Osteoblast (primary cell): ENCODE measurements around the gene LNPEP. TPM values are rescaled to one million over a fixed set of nuclear protein-coding genes. Genes with fewer than 3 reads are reported as not detected.
A peak's percentile ranks its signal among the peaks of the same experiment; 100 is the strongest.

ENCODE experiments used
- DNase-seq: peaks from one replicate; pipeline ENCODE4 v3.0.0; 2011; ENCODE audit warnings: low spot score, mixed read lengths; ENCODE audit not compliant: insufficient read length; ENCODE audit errors: missing footprints
- H2AFZ ChIP-seq: 2 replicates; pipeline ENCODE4 v1.6.0; 2011; ENCODE audit warnings: mild to moderate bottlenecking, low read length
- H3K27ac ChIP-seq: 2 replicates; pipeline ENCODE4 v1.5.1; 2011; ENCODE audit warnings: mild to moderate bottlenecking, low read depth, low read length, moderate library complexity
- H3K27me3 ChIP-seq: 2 replicates; pipeline ENCODE4 v1.6.0; 2012; ENCODE audit warnings: mild to moderate bottlenecking, control low read depth, inconsistent platforms, low read length, moderate library complexity; ENCODE audit not compliant: insufficient read depth
- H3K36me3 ChIP-seq: 2 replicates; pipeline ENCODE4 v1.5.1; 2011; ENCODE audit warnings: mild to moderate bottlenecking, low read length, control low read depth, moderate library complexity; ENCODE audit not compliant: insufficient read depth
- H3K4me1 ChIP-seq: 2 replicates; pipeline ENCODE4 v1.5.1; 2011; ENCODE audit warnings: mild to moderate bottlenecking, low read length, control low read depth, moderate library complexity; ENCODE audit not compliant: insufficient read depth
- H3K4me2 ChIP-seq: 2 replicates; pipeline ENCODE4 v1.6.0; 2011; ENCODE audit warnings: mild to moderate bottlenecking, low read length; ENCODE audit not compliant: insufficient read depth
- H3K4me3 ChIP-seq: fragments of 200-600 bp; sonication (generic); 3 replicates; pipeline ENCODE4 v1.5.1; 2012; ENCODE audit warnings: mild to moderate bottlenecking, low read length, inconsistent platforms; ENCODE audit not compliant: insufficient read depth
- H3K79me2 ChIP-seq: 2 replicates; pipeline ENCODE4 v1.6.0; 2012; ENCODE audit warnings: mild to moderate bottlenecking, low read length, control low read depth, inconsistent platforms; ENCODE audit not compliant: insufficient read depth
- H3K9me3 ChIP-seq: 2 replicates; pipeline ENCODE4 v1.5.1; 2011; ENCODE audit warnings: low read depth, low read length, control low read depth
- H4K20me1 ChIP-seq: 2 replicates; pipeline ENCODE4 v1.6.0; 2012; ENCODE audit warnings: mild to moderate bottlenecking, low read length, control low read depth; ENCODE audit not compliant: insufficient read depth
- total RNA-seq: library from RNA; depleted of rRNA; stranded (reverse); fragments of >200 nt; gene quantifications from 2 replicates; pipeline ENCODE4 v1.2.3, GENCODE V29; 2012
- TF ChIP-seq, protein P1 (sequence below): IDR thresholded peaks from 2 replicates; pipeline ENCODE4 v1.5.1; 2011; ENCODE audit warnings: mild to moderate bottlenecking, low read depth, low read length, moderate library complexity; ENCODE audit errors: extremely low read depth

LNPEP gene
- total RNA-seq: 44.9 and 53.6 TPM in 2 replicates

DNA sequence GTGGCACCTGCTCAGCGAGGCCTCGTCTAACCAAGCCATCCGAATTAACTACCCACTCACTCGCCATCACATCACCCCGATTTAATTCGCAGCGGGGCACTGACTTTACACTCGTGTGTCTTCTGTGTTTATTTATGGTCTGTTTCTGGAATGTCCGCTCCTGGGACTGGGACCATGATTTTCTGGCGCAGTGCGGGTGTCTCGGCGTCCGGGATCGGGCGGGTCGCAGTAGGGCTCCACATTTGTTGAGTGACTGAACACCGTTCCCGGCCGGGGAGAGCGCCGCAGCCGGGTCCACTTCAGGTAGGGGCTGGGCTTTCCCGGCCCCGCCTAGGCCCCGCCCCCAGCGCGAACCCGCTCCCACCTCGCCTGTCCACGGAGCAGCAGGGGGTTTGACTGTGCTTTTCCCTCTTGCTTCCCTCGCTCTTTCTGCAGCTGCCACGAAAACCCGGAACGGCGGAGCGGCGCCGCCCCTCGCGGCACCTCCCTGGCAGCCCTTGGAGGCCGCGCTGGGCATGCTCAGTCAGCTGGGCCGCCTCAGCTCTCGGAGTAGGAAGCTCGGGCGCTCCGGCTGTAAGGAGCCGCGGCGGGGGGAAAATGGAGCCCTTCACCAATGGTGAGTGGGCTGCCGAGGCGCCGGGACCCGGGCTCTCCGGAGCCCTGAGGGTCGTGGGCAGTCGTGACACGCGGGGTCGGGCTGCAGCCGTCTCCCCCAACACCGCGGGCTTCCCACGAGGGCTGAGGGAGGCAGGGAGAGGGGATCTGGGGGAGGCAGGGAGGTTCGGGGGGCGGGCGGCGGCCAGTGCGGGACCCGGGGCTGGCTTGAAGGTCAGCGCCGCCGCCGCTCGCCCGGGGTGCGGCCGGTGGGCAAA, at the start of gene LNPEP:
LNPEP (plus strand) TSS at position 522 of the 872 bp plus-strand sequence; CDS start at position 598, 76 bp downstream.
- TF ChIP-seq, protein P1, sequence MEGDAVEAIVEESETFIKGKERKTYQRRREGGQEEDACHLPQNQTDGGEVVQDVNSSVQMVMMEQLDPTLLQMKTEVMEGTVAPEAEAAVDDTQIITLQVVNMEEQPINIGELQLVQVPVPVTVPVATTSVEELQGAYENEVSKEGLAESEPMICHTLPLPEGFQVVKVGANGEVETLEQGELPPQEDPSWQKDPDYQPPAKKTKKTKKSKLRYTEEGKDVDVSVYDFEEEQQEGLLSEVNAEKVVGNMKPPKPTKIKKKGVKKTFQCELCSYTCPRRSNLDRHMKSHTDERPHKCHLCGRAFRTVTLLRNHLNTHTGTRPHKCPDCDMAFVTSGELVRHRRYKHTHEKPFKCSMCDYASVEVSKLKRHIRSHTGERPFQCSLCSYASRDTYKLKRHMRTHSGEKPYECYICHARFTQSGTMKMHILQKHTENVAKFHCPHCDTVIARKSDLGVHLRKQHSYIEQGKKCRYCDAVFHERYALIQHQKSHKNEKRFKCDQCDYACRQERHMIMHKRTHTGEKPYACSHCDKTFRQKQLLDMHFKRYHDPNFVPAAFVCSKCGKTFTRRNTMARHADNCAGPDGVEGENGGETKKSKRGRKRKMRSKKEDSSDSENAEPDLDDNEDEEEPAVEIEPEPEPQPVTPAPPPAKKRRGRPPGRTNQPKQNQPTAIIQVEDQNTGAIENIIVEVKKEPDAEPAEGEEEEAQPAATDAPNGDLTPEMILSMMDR: no peak
- Histone ChIP-seq H4K20me1 (peaks cover 27% of the 10 kb centered on the region), H3K4me2 (peak within 1 kb of the TSS; percentile 100), H3K27ac (peak within 1 kb of the TSS; percentile 72), H3K4me3 (peak within 1 kb of the TSS; percentile 91), H3K36me3 (no peaks in the 10 kb centered on the region), H3K4me1 (peaks cover 42% of the 10 kb centered on the region), H2AFZ (peak within 1 kb of the TSS; percentile 98), H3K9me3 (no peaks in the 10 kb centered on the region), H3K79me2 (peaks cover 50% of the 10 kb centered on the region), H3K27me3 (no peaks in the 10 kb centered on the region)
- DNase-seq: peak; percentile 95

GRCh38 chr5:96893342-96893741, 42.5 kb upstream of the LNPEP start:
- Histone ChIP-seq H3K36me3 (no peaks in the 10 kb centered on the region), H3K79me2 (no peaks in the 10 kb centered on the region), H3K4me2 (peak overlapping the region; percentile 15), H4K20me1 (no peaks in the 10 kb centered on the region), H3K4me3 (no peak overlapping the region), H3K4me1 (peaks cover 8% of the 10 kb centered on the region), H2AFZ (peak overlapping the region; percentile 6), H3K27ac (no peak overlapping the region), H3K27me3 (no peaks in the 10 kb centered on the region), H3K9me3 (no peaks in the 10 kb centered on the region)
- peak; percentile 60 for DNase-seq
- TF ChIP-seq, protein P1: no peak

GRCh38 chr5:96896276-96896675, 39.6 kb upstream of the LNPEP start:
- no peaks in the 10 kb centered on the region for H3K27me3 ChIP-seq
- no peak for DNase-seq
- H3K27ac ChIP-seq: no peak overlapping the region
- H3K4me2 ChIP-seq: no peak overlapping the region
- H4K20me1 ChIP-seq: no peaks in the 10 kb centered on the region
- H3K4me1 ChIP-seq: peaks cover 8% of the 10 kb centered on the region
- H3K4me3 ChIP-seq: no peak overlapping the region
- no peak overlapping the region for H2AFZ ChIP-seq
- H3K9me3 ChIP-seq: no peaks in the 10 kb centered on the region
- no peaks in the 10 kb centered on the region for H3K36me3 ChIP-seq
- H3K79me2 ChIP-seq: no peaks in the 10 kb centered on the region
- TF ChIP-seq, protein P1: no peak

- Histone ChIP-seq H3K79me2 (no peaks in the 10 kb centered on the region), H3K4me1 (peaks cover 8% of the 10 kb centered on the region), H3K36me3 (no peaks in the 10 kb centered on the region), H3K9me3 (no peaks in the 10 kb centered on the region), H3K27me3 (no peaks in the 10 kb centered on the region), H3K4me3 (no peak overlapping the region), H2AFZ (no peak overlapping the region), H3K4me2 (no peak overlapping the region), H4K20me1 (no peaks in the 10 kb centered on the region), H3K27ac (no peak overlapping the region)
- DNase-seq: no peak
- TF ChIP-seq, protein P1: no peak
Observed at GRCh38 chr5:96896806-96897205, 39.1 kb upstream of the LNPEP start.
